NCI-H128 (cell line): ENCODE data around the gene CEBPE.

Source experiments
- DNase-seq: peaks from one replicate; lab custom pipeline; 2025; ENCODE audit not compliant: unreplicated experiment; lab: John Stamatoyannopoulos, UW

The CEBPE gene

DNA sequence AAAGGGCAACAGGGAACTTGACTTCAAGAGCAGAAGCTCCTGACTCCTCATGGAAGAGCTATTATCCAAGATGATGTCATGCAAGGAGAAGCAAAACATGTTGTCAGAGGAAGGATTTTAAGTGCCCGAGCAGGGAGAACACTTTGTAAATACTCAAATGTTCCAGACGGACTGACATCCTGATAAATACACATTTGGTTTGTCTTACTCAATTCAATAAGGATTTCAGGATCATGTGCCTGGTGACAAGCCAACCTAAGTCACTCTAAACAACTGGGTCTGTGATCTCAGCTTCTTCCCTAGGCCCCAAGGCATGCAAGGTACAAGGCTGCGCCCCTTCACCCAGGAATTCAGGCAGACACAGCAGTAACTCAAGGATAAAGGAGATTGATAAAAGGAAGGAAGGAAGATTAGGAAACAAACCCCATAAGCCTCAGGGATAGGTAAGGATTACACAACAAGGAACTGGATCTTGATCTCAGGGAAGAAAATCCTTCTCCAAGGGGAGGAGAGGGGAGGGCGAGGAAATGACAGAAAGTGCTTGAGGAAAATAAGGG lies 26.8 kb upstream of the CEBPE start:
- DNase-seq, result no peak

DNA sequence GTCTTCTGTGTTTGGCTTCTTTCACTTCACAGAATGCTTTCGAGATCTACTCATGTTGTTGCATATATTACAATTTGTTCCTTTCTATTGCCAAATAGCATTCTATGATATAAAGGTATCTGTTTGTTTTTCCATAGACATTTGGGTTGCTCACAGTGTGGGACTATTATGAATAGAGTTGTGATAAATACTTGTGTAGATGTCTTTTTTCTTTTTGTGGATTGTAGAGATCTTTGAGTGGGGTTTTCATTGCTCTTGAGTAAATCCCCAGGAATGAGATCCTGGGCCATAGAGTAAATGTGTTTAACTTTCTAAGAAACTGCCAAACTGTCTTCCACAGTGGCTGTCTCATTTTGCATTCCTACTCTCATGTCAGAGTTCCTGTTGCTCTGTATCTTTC lies 24.9 kb upstream of the CEBPE start:
- no peak for DNase-seq

DNA sequence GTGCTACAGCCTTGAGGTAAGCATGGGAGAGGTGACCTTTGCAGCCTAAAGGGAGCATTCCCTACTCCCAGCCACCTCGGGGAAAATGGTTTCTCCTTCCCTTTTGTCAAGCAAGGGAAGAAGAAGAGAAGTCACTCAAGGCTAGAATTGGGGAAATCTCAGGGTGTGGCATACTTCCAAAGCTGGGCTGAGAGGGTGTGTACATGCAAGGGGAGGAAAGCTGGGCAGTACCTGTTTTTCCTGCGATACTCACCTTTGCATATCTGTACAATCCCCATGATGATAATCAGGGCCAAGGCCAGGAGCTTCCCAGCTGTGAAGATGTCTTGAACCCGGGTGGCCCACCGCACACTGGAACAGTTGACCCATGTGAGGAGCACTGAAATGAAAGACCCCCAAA lies 23.8 kb upstream of the CEBPE start:
- no peak for DNase-seq

DNA sequence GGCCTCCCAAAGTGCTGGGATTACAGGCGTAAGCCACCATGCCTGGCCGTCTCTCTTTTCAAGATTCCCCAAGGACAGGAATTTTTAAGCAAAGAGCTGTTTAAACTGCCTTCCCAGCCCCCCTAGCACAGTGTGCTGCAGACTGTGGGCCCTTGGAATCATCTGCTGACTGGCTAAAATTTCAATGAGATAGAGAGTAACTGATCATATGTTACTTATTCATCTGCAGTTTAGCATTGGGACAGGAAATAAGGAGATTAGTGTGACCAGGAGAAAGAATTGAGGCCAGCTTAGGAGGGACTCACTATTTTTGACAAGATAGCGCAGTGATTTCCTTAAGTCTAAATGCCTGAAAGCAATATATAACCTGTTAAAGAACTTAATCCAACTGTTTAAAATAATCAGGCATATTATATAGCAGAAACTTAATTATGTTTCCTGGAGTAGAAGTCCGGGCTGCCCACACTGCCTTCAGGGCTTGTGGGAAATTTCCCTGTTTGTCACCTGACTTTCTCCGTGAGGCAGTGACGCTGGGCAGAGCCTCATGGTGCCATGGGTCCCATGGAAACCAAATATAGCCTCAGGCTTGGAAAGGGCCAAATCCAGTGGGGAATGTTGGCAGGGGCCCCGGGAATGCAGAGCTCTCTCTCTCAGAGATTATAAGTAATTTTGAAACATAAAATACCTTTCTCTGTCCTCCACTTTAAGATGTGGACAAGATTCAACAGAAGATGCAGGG lies 22.8 kb upstream of the CEBPE start:
- DNase-seq, result no peak

DNA sequence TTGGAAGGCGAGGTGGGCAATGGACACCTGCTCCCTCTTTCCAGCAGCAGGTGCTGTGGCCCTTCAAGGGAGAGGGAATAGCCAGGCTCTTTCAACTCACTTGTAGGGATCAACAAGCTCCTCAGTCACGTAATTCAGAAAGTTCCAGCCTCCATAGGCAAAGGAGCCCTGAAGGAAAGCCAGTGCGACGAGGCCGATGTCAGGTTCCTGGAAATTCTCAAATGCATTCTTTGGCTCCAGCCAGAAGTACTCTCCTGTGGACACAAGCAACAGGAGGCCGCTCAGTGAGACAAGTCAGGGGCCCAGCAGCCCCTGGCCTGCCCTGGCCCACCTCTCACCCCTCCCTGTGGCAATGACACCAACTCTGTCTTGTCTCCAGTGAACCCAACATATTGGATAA lies 21.3 kb upstream of the CEBPE start:
- DNase-seq, result no peak

DNA sequence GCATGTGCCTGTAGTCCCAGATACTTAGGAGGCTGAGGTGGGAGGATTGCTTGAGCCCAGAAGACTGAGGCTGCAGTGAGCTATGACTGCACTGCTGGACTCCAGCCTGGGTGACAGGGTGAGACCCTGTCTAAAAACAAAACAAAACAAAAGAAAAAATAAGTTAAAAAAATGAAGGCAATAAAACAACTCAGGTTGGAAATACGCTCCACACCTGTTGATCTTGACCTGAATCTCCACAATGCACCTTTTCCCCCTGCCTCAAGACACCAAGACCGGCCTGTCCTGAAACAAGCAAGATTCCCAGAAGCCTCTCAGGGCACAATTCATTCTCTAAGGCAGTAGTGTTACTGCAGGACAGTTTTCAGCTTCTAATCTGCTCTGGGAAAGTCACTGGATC lies 20.8 kb upstream of the CEBPE start:
- no peak for DNase-seq

DNA sequence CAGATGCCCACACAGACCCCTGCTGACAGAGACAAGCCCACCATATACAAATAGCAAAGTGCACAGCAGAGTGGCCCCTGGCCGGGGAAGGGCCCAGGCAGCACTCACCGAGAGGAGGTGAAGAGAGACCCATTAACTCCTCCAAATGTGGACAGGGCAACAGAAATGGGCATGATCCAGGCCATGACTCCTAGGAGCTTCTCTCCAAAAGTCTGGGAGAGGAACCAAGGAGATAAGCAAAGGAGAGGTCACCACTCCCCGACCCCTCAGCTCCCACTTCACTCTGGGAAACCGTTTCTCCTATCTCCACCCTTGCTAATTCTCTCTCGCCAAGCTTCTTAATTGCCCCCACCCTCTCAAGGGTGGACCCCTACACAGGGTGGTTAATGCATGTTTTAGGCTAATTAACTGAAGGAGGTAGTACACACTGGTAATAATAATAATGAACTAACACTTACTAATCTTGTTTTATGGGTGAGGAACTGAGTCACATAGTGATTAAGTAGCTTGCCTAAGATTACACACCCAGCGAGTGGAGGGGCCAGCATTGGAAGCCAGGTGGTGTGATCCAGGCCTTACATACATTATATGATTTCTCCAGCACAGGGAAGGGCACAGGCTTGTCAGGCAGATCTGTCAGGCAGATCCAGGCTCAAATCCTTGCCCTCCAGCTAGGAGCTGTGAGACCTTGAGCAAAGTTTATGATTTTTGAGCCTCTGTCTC lies 18.9 kb upstream of the CEBPE start:
- DNase-seq, result no peak

DNA sequence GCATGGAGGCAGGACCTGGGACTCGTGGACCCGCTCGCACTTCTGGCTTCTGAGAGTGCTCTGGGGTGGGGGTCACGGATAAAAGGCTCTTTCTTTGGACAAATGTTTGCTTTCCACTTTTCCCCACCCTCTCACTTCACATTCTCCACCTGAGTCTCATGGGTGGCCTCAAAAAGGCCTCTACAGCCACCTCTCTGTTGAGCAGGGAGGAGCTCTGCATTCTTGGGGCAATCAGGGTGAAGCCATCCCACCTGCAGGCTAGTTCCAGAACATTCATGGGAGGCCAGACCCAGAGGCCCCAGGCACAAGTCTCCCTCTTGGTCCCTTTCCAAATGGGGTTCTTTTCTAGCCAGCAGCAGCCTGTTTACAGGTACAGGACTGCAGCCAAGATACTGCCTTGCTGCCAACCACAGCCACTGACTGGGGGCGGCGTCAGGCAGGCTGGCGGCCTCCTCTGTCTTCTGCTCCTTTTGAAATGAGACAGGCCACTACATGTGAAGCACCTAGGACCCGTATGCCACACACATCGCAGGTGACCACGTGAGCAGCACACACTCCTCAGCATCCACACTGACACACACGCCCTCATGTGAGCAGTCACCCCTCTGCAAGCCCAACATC lies 18.2 kb upstream of the CEBPE start:
- DNase-seq, result no peak

DNA sequence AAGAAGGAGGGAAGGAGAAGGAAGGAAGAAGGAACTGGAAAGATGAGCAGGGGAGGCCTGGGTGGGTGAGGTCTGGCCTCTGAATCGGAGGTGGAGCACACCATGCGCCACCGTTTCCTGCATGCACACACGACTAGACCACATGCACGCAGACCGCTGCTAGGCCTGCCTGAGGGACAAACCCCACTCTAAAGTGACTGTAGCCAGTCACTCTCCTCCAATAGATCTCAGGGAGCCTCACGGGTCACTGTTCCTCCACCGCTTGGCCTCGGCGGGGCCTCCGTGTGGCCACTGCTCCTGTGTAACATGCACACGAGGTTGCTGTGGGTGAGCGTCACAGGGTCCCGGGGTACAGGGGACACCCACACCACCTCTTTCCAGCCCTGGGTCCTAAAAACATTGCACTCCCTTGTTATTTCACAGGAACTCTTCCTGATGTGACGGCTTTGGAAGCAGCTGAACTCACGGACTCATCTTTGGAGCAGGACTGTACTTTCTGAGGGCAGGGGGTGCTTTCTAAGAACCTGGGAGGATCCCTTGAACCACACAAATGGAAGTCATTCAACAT lies 17.6 kb upstream of the CEBPE start:
- no peak for DNase-seq

DNA sequence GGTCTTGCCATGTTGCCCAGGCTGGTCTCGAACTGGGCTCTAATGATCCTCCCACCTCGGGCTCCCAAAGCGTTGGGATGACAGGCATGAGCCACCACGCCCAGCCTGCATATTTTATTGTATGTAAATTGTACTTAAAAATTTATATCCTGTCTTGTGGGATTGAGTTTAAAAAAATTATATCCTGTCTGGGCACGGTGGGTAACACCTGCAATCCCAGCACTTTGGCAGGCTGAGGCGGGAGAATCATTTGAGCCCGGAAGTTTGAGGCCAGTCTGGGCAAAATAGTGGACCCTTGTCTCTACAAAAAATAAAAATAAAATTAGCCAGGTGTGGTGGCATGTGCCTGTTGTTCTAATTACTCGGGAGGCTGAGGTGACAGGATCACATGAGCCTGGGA lies 13.9 kb upstream of the CEBPE start:
- DNase-seq, result no peak

DNA sequence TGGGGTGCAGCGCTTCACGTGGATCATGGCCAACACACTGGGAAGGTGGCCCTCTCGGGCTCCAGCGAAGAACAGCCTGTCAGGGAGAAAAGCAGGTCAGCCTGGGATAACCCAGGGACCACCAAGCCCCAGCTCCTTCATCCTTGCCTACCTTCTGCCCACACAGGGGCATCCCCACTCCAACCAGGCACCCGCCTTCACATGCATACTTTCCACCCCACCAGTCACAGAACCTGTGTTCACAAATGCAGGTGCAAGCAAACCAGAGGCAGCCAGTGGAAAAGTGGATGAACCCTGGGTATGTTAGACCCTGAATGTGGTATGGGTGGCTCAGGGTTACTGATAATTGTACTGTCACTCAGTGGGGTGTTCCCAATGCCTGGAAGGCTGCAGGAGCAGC lies 12.4 kb upstream of the CEBPE start:
- no peak for DNase-seq

DNA sequence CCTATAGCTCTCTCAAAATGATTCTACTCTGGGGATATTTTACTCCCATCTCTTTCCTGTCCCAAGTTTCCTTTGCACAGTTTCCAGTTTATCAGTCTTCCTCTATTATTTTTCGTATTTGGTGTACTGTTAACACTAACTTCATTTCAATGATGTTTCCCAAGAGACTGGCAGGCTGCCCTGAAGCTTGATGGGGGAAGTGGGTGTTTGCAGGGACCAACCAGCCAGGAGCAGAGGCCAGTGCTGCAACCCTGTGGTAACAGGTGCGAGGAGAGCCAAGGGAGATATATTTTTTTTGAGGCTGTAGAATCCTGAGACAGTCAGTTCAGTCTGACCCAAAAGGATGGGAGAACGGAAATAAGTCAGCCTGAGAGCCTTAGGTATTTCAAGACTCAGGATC lies 11.8 kb upstream of the CEBPE start:
- DNase-seq, result no peak

DNA sequence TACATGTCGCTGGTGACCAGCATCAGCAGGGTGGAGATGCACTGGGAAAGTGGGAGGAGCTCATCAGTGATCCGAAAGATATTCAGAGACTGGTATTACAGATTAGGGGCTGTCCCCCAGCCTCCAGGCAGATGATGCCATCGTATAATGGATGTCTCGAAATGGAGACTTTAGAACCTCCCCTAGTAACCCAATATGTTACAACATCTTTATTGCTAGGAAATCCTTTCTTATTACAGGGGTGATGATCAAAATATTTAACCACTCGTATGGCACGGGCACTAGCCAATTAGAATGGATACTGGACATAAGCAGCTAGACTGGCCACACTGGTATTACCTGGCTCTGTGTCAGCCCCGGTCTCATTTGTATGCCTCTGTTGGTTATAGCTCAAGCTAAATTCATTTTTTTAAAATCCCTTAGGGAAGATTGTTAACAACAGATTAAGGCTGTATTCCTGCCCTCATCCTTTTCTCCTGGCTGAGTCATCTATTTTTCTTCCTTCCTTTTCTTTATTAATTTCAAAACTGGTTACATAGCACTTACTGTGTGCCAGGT lies 10.8 kb upstream of the CEBPE start:
- DNase-seq, result no peak

DNA sequence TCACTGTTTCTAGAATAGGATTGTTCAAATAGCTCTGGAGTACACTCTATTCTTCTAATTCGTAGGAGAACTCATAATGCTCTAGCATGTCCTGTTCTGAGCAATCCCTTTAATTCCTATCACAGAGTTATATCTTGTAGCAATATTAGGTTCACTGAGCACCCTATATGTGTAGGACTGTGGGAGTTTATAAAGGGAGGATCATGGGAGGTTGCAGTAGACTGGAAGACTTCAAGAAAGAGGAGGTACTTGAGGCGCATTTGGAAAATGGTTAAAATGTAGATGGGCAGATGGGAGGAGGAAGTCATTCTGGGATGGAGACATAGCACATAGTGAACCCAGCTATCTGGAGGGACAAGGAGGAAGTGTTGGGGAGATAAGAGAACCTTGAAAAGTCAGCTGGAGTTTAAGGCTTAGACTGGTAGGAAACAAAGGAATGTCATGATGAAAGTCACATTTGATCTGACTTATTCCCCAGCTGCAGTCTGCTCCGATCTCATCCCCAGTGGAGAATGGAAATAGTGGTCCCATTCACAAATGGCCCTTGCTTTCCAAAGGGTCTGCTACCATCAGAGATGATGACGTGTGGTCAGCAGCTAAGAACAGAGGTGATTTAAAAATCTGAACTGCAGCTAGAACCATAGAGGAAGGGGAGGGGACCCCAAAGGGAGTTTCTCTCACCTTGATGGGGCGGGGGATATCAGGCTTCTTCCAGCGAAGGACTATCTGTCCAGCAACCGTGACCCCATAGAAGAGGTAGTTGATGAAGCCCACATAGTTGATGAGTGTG lies 10.1 kb upstream of the CEBPE start:
- DNase-seq, result no peak

DNA sequence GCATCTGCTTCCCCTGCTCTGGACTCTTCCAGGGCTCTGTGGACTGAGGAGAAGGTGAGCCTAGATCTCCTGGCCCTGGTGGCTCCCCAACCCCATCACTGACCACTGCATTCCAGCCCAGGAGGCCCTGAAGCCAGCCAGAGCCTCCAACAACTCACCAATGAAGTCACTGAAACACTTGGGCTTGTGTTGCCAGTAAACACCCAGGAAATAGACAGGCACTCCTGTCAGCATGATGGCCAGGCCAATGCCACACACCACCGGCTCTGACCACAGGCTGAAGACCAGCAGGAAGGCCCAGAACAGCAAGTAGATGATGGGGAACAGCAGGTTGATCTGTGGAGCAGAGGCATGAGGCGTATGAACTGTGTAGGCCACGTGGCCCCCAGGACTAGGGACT lies 8.8 kb upstream of the CEBPE start:
- DNase-seq, result no peak

DNA sequence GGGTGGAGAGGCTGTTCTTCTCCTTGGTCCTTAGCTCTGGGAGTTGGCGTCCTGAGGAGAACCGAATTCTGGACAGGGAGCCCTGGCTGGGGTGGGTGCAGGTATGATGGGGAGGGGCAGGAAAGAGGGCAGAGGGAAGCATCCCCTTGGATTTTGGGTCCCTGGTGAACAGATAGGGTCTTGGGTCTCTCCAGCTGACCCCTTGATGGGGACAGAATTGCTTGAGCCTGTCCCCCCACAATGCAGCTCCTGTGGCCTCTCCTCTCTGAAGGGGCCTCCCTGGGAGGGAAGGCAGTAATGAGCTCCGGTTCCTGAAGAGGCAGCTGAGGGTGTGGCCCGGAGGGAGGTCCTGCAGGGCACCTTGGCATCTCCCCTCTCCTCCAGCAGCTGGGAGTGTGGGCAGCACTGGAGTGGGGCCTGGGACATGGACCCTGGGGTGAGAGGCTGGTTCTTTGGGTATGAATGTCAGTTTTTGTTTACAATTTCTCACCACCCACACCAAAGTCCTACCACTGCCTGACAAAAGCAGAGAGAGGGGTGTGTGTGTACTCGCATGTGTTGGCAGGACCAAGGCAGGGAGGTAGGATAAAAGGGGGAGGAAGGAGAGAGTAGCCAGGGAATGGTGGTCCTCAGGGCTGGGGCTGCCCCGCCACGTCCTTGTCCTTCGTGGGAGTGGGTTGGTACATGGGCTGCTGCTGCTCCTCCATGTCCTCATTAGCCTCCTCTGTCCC lies 7.7 kb upstream of the CEBPE start:
- DNase-seq, result no peak

DNA sequence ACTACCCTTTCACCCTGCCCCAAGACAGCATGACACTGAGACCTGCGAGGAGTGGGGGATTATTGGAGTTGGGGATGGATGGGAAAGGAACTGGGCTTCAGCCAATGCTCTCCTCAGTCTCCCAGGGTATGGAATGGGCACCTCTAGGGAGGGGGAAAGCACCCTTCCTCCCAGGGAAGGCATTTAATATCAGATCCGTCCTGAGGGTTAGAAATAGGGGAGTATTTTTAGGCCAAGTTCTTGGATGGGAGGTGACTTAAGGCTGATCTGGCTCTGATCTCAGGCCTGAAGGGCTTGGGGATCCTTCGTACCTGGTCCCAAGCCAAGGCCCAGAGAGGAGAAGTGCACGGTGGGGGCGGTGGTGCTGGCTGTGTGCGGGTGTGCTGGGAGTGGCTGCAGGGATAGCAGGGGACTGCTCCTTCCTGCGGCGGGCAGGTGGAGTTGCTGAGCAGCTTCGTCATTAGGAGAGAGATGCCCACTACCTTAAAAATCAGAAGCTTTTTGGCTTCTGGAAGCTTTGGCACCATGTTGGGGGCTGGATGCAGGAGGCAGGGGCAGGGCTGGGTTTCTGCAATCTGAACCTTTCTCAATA lies 7.0 kb upstream of the CEBPE start:
- DNase-seq, result no peak

DNA sequence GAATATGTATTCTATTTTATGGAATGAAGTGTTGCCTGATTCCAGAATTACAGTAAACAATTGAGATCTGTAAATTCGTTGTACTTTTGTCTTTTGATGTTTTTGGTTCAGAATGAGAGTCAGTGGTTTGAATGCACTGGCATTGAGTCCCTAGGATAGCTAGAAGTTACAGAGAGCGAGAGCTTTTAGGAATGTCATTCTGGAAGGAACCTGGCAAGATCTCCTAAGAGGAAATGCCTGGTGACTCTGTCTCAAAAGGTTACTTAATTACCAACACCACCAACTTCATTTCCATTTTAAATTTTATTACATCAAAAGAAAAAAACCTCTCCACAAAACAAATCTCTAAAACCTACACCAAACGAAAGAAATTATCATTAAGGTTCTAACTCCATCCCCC lies 6.0 kb upstream of the CEBPE start:
- no peak for DNase-seq

DNA sequence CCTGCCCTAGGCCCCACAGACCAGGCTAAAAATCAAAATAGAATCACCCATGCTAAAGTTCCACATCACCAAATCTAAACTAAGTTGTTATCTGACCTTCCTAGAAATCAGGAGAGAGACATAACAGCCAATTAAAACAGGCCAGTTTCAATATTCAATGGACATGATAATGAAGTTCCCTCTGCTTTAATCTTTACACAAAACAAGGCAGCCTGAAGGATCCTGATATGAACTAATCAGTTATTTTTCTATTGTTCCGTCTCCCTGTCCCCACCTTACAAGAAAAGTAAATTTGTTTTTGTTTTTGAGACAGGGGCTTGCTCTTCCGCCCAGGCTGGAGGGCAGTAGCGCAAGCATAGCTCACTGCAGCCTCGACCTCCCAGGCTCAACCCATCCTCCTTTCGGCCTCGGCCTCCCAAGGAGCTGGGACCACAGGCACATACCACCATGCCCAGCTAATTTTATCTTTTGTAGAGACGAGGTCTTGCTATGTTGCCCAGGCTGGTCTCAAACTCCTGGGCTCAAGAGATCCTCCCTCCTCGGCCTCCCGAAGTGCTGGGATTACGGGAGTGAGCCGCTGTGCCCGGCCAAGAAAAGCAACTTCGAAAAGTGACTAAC lies 5.4 kb upstream of the CEBPE start:
- DNase-seq, result no peak
